ENCODE measurements around the gene AFF3.

The AFF3 gene

DNA sequence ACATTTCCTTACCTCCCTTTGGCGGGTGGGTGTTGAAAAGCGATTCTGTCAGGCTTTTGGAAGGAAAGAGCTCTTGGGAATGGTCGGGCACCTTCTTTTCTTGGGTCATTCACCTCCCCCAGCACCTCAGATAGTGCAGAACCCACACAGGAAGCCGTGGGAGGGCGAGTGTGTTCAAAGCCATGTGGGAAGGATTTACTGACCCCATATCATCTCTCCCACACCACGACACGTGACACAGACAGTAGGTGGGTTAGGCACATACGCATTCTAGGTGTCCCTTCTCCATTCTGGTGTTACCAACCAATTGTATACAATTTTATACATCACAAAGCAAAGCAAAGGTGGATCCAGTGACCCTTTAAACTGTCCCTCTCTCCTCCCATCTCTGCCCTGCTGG lies 388.9 kb downstream of the AFF3 start:
- no peak overlapping the region for H3K4me3 ChIP-seq (ENCODE audit: insufficient read depth in 1 of 2, low read depth in 1 of 2, low read length in 2 of 2)
- H2BK5ac ChIP-seq (ENCODE audit: low read depth, low read length, poor library complexity, severe bottlenecking), result no peak overlapping the region
- H3K4me2 ChIP-seq (ENCODE audit: low read length, poor library complexity, severe bottlenecking), result no peak overlapping the region
- H4K91ac ChIP-seq (ENCODE audit: low read length), result no peak overlapping the region
- peak overlapping the region in 1 of 2 experiments; percentile 44 for H3K18ac ChIP-seq (ENCODE audit: low read depth in 1 of 2, low read length in 2 of 2)
- H2AFZ ChIP-seq (ENCODE audit: low read depth, low read length), result no peak overlapping the region
- no peak for DNase-seq
- H3K4ac ChIP-seq (ENCODE audit: low read depth in 1 of 2, low read length in 2 of 2), result no peak overlapping the region
- H3K9ac ChIP-seq (ENCODE audit: low read length), result no peak overlapping the region
- H3K27me3 ChIP-seq (ENCODE audit: control insufficient read depth in 1 of 2, insufficient read depth in 1 of 2, low read length in 2 of 2), result peaks cover 0 to 6% of the 10 kb centered on the region in 2 experiments
- no peaks in the 10 kb centered on the region for H3K9me3 ChIP-seq (ENCODE audit: control insufficient read depth, low read length)
- H2BK12ac ChIP-seq (ENCODE audit: low read length in 2 of 2), result peak overlapping the region; percentile 23 to 72
- peaks cover 0 to 5% of the 10 kb centered on the region in 2 experiments for H3K36me3 ChIP-seq (ENCODE audit: control insufficient read depth in 1 of 2, insufficient read depth in 2 of 2, low read depth in 1 of 2, low read length in 2 of 2)
- no peak overlapping the region for H3K27ac ChIP-seq (ENCODE audit: low read length, poor library complexity, severe bottlenecking)
- H3K23ac ChIP-seq (ENCODE audit: low read length in 2 of 2), result peak overlapping the region in 1 of 2 experiments; percentile 41
- H3K4me1 ChIP-seq (ENCODE audit: control insufficient read depth, insufficient read depth, low read depth, low read length), result peaks cover 5% of the 10 kb centered on the region
- H3K14ac ChIP-seq (ENCODE audit: low read length in 2 of 2), result no peak overlapping the region
- peak overlapping the region; percentile 51 for H4K8ac ChIP-seq (ENCODE audit: low read length)
- peak overlapping the region; percentile 33 for H2BK15ac ChIP-seq (ENCODE audit: low read depth, poor library complexity, severe bottlenecking)
- H2AK5ac ChIP-seq (ENCODE audit: low read length, severe bottlenecking), result no peak overlapping the region
- peaks cover 17% of the 10 kb centered on the region for H3K79me1 ChIP-seq (replicated peaks; ENCODE audit: low read length, poor library complexity, severe bottlenecking)
- WGBS, result 90% methylated on average over 8 of the region's 8 CpGs
- H2BK120ac ChIP-seq (ENCODE audit: low read depth, low read length), result no peak overlapping the region

GRCh38 chr2:99748344-99748743 lies 394.0 kb downstream of the AFF3 start:
- no peak overlapping the region for H2AK5ac ChIP-seq (ENCODE audit: low read length, severe bottlenecking)
- no peak overlapping the region for H4K8ac ChIP-seq (ENCODE audit: low read length)
- H2BK5ac ChIP-seq (ENCODE audit: low read depth, low read length, poor library complexity, severe bottlenecking), result no peak overlapping the region
- no peaks in the 10 kb centered on the region for H3K36me3 ChIP-seq (ENCODE audit: control insufficient read depth in 1 of 2, insufficient read depth in 2 of 2, low read depth in 1 of 2, low read length in 2 of 2)
- no peak overlapping the region for H3K4me2 ChIP-seq (ENCODE audit: low read length, poor library complexity, severe bottlenecking)
- WGBS, result 40% methylated on average over 2 of the region's 2 CpGs
- H3K14ac ChIP-seq (ENCODE audit: low read length in 2 of 2), result no peak overlapping the region
- peaks cover 4% of the 10 kb centered on the region for H3K79me1 ChIP-seq (replicated peaks; ENCODE audit: low read length, poor library complexity, severe bottlenecking)
- no peak overlapping the region for H2BK15ac ChIP-seq (ENCODE audit: low read depth, poor library complexity, severe bottlenecking)
- no peak overlapping the region for H3K23ac ChIP-seq (ENCODE audit: low read length in 2 of 2)
- no peak overlapping the region for H2BK120ac ChIP-seq (ENCODE audit: low read depth, low read length)
- no peak overlapping the region for H3K4me3 ChIP-seq (ENCODE audit: insufficient read depth in 1 of 2, low read depth in 1 of 2, low read length in 2 of 2)
- H4K91ac ChIP-seq (ENCODE audit: low read length), result no peak overlapping the region
- no peak overlapping the region for H3K9ac ChIP-seq (ENCODE audit: low read length)
- no peak overlapping the region for H3K4ac ChIP-seq (ENCODE audit: low read depth in 1 of 2, low read length in 2 of 2)
- H3K18ac ChIP-seq (ENCODE audit: low read depth in 1 of 2, low read length in 2 of 2), result no peak overlapping the region
- no peaks in the 10 kb centered on the region for H3K9me3 ChIP-seq (ENCODE audit: control insufficient read depth, low read length)
- DNase-seq, result no peak
- no peaks in the 10 kb centered on the region for H3K27me3 ChIP-seq (ENCODE audit: control insufficient read depth in 1 of 2, insufficient read depth in 1 of 2, low read length in 2 of 2)
- peaks cover 7% of the 10 kb centered on the region for H3K4me1 ChIP-seq (ENCODE audit: control insufficient read depth, insufficient read depth, low read depth, low read length)
- no peak overlapping the region for H2AFZ ChIP-seq (ENCODE audit: low read depth, low read length)
- no peak overlapping the region for H3K27ac ChIP-seq (ENCODE audit: low read length, poor library complexity, severe bottlenecking)
- H2BK12ac ChIP-seq (ENCODE audit: low read length in 2 of 2), result no peak overlapping the region

GRCh38 chr2:99747842-99748241 lies 394.5 kb downstream of the AFF3 start:
- Histone ChIP-seq H2BK120ac (ENCODE audit: low read depth, low read length) (no peak overlapping the region), H3K27me3 (ENCODE audit: control insufficient read depth in 1 of 2, insufficient read depth in 1 of 2, low read length in 2 of 2) (no peaks in the 10 kb centered on the region), H2BK5ac (ENCODE audit: low read depth, low read length, poor library complexity, severe bottlenecking) (no peak overlapping the region), H3K14ac (ENCODE audit: low read length in 2 of 2) (no peak overlapping the region), H3K4ac (ENCODE audit: low read depth in 1 of 2, low read length in 2 of 2) (no peak overlapping the region), H2AFZ (ENCODE audit: low read depth, low read length) (no peak overlapping the region), H3K36me3 (ENCODE audit: control insufficient read depth in 1 of 2, insufficient read depth in 2 of 2, low read depth in 1 of 2, low read length in 2 of 2) (peaks cover 0 to 4% of the 10 kb centered on the region in 2 experiments), H3K9ac (ENCODE audit: low read length) (no peak overlapping the region), H4K91ac (ENCODE audit: low read length) (no peak overlapping the region), H3K9me3 (ENCODE audit: control insufficient read depth, low read length) (peaks cover under 1% of the 10 kb centered on the region), H3K79me1 (replicated peaks; ENCODE audit: low read length, poor library complexity, severe bottlenecking) (peaks cover 4% of the 10 kb centered on the region), H2BK12ac (ENCODE audit: low read length in 2 of 2) (no peak overlapping the region), H3K4me3 (ENCODE audit: insufficient read depth in 1 of 2, low read depth in 1 of 2, low read length in 2 of 2) (no peak overlapping the region), H3K27ac (ENCODE audit: low read length, poor library complexity, severe bottlenecking) (no peak overlapping the region), H4K8ac (ENCODE audit: low read length) (peak overlapping the region; percentile 45), H2AK5ac (ENCODE audit: low read length, severe bottlenecking) (no peak overlapping the region), H3K23ac (ENCODE audit: low read length in 2 of 2) (no peak overlapping the region), H3K18ac (ENCODE audit: low read depth in 1 of 2, low read length in 2 of 2) (no peak overlapping the region), H2BK15ac (ENCODE audit: low read depth, poor library complexity, severe bottlenecking) (no peak overlapping the region), H3K4me1 (ENCODE audit: control insufficient read depth, insufficient read depth, low read depth, low read length) (peaks cover 7% of the 10 kb centered on the region), H3K4me2 (ENCODE audit: low read length, poor library complexity, severe bottlenecking) (no peak overlapping the region)
- WGBS, result 43% methylated on average over 3 of the region's 3 CpGs
- no peak for DNase-seq

GRCh38 chr2:99743146-99743545 lies 399.2 kb downstream of the AFF3 start:
- H2BK5ac ChIP-seq (ENCODE audit: low read depth, low read length, poor library complexity, severe bottlenecking), result no peak overlapping the region
- peaks cover 4% of the 10 kb centered on the region for H3K79me1 ChIP-seq (replicated peaks; ENCODE audit: low read length, poor library complexity, severe bottlenecking)
- no peak overlapping the region for H3K4me3 ChIP-seq (ENCODE audit: insufficient read depth in 1 of 2, low read depth in 1 of 2, low read length in 2 of 2)
- H3K9me3 ChIP-seq (ENCODE audit: control insufficient read depth, low read length), result peaks cover 9% of the 10 kb centered on the region
- no peak overlapping the region for H3K18ac ChIP-seq (ENCODE audit: low read depth in 1 of 2, low read length in 2 of 2)
- H3K4ac ChIP-seq (ENCODE audit: low read depth in 1 of 2, low read length in 2 of 2), result no peak overlapping the region
- no peak overlapping the region for H3K4me2 ChIP-seq (ENCODE audit: low read length, poor library complexity, severe bottlenecking)
- no peak overlapping the region for H2BK12ac ChIP-seq (ENCODE audit: low read length in 2 of 2)
- no peak overlapping the region for H3K27ac ChIP-seq (ENCODE audit: low read length, poor library complexity, severe bottlenecking)
- H4K8ac ChIP-seq (ENCODE audit: low read length), result no peak overlapping the region
- no peaks in the 10 kb centered on the region for H3K27me3 ChIP-seq (ENCODE audit: control insufficient read depth in 1 of 2, insufficient read depth in 1 of 2, low read length in 2 of 2)
- no peak overlapping the region for H2AFZ ChIP-seq (ENCODE audit: low read depth, low read length)
- WGBS, result 94% methylated on average over 5 of the region's 7 CpGs
- no peak overlapping the region for H2BK15ac ChIP-seq (ENCODE audit: low read depth, poor library complexity, severe bottlenecking)
- H3K23ac ChIP-seq (ENCODE audit: low read length in 2 of 2), result no peak overlapping the region
- peaks cover under 1% of the 10 kb centered on the region for H3K4me1 ChIP-seq (ENCODE audit: control insufficient read depth, insufficient read depth, low read depth, low read length)
- H3K9ac ChIP-seq (ENCODE audit: low read length), result no peak overlapping the region
- no peak for DNase-seq
- H3K36me3 ChIP-seq (ENCODE audit: control insufficient read depth in 1 of 2, insufficient read depth in 2 of 2, low read depth in 1 of 2, low read length in 2 of 2), result peaks cover 0 to 9% of the 10 kb centered on the region in 2 experiments
- no peak overlapping the region for H2AK5ac ChIP-seq (ENCODE audit: low read length, severe bottlenecking)
- no peak overlapping the region for H2BK120ac ChIP-seq (ENCODE audit: low read depth, low read length)
- H4K91ac ChIP-seq (ENCODE audit: low read length), result no peak overlapping the region
- H3K14ac ChIP-seq (ENCODE audit: low read length in 2 of 2), result no peak overlapping the region

Measured in mesenchymal stem cell (in vitro differentiated cells and primary cell).